Sigmoid colon (tissue), 7 donors: ENCODE data around the gene LIMK1. TPM values are rescaled to one million over a fixed set of nuclear protein-coding genes. Genes with fewer than 3 reads are reported as not detected.

Source experiments
- DNase-seq: peaks from one replicate; pipeline ENCODE4 v3.0.0-alpha.2; 2019
- H3K27ac ChIP-seq, 4 donors: fragments of 200-600 bp; sonication (generic); one replicate each; pipeline ENCODE4 v1.5.1; 2016 to 2019; ENCODE audit warnings: mild to moderate bottlenecking in 1 of 4
- H3K27me3 ChIP-seq, 3 donors: fragments of 200-600 bp; sonication (generic); one replicate each; pipeline ENCODE4 v1.5.1; 2019; ENCODE audit warnings: mild to moderate bottlenecking in 1 of 3
- H3K36me3 ChIP-seq, 4 donors: fragments of 200-600 bp; sonication (generic); one replicate each; pipeline ENCODE4 v1.5.1; 2016 to 2019
- H3K4me1 ChIP-seq, 4 donors: fragments of 200-600 bp; sonication (generic); one replicate each; pipeline ENCODE4 v1.5.1; 2017 to 2019
- H3K4me3 ChIP-seq, 4 donors: fragments of 200-600 bp; sonication (generic); one replicate each; pipeline ENCODE4 v1.5.1; 2017 to 2019; ENCODE audit warnings: mild to moderate bottlenecking in 2 of 4, moderate library complexity in 1 of 4
- H3K9me3 ChIP-seq, 4 donors: fragments of 200-600 bp in 3 of 4; sonication (generic) in 3 of 4; one replicate each; pipeline versions ENCODE4 v1.5.1 to v1.6.1; 2013 to 2019
- CTCF ChIP-seq, 4 experiments: fragments of 450-650 bp in 3 of 4; fragments of 200-600 bp in 1 of 4; IDR thresholded peaks; one replicate each; pipeline ENCODE4 v1.5.1; 2016 to 2019; ENCODE audit warnings: antibody characterized with exemption in 4 of 4, mild to moderate bottlenecking in 3 of 4, moderate library complexity in 2 of 4
- EP300 ChIP-seq, 4 donors: sonication (generic); formaldehyde crosslinking; IDR thresholded peaks; one replicate each; pipeline ENCODE4 v1.6.1; 2017; ENCODE audit warnings: antibody characterized with exemption in 4 of 4
- POLR2A ChIP-seq, 2 donors: fragments of 450-650 bp; IDR thresholded peaks; one replicate each; pipeline ENCODE4 v1.6.1; 2016; ENCODE audit warnings: antibody characterized with exemption in 2 of 2, mild to moderate bottlenecking in 2 of 2, moderate library complexity in 2 of 2
- POLR2AphosphoS5 ChIP-seq, 4 donors: sonication (generic); formaldehyde crosslinking; IDR thresholded peaks; one replicate each; pipeline ENCODE4 v1.6.1; 2017; ENCODE audit warnings: antibody characterized with exemption in 4 of 4
- WGBS, 2 donors: extraction: QIAGEN DNeasy Blood & Tissue Kit; methylation state at CpG; one replicate each; pipeline ENCODE4 v1.1.7; 2013; 5-methylcytosine and 5-hydroxymethylcytosine counted together
- intact Hi-C: fragments of 100-400 bp; cut with DNase I; formaldehyde crosslinking; loops from one replicate; pipeline ENCODE4 v1.15.1; 2023
- polyA plus RNA-seq, 3 donors: library from polyadenylated mRNA; stranded (reverse); fragments of 200-250 nt; gene quantifications; one replicate each; pipeline ENCODE4 v1.2.3, GENCODE V29; 2013
- total RNA-seq, 4 donors: library from RNA; depleted of rRNA; stranded (reverse); fragments of >200 nt; gene quantifications; one replicate each; pipeline ENCODE4 v1.1.0, GENCODE V29; 2016
- donor health status: healthy with polysubstance abuse.
- donor health status: Bipolar disorder and iron deficiency.
- donor health status: healthy.

LIMK1 gene
- total and polyA plus RNA-seq, 7 donors, result 4.6 to 16.3 (median 9.6) TPM

- Histone ChIP-seq H3K36me3 (no peaks in the 10 kb centered on the region), H3K9me3 (no peaks in the 10 kb centered on the region), H3K27me3 (no peaks in the 10 kb centered on the region), H3K27ac (no peak overlapping the region), H3K4me3 (no peak overlapping the region), H3K4me1 (no peaks in the 10 kb centered on the region)
- TF ChIP-seq CTCF (IDR thresholded peaks at IDR 0.05) (no peak), POLR2A (IDR thresholded peaks at IDR 0.05) (no peak), POLR2AphosphoS5 (IDR thresholded peaks at IDR 0.05) (no peak)
- DNase-seq, result no peak
- 48 to 69% methylated on average over 4 of the region's 4 CpGs for WGBS, 2 donors
- intact Hi-C loops, result no loop called here
These were observed 46.9 kb downstream of the LIMK1 start for GRCh38 chr7:74130518-74130917.

- Histone ChIP-seq H3K4me1 (no peaks in the 10 kb centered on the region), H3K27me3 (no peaks in the 10 kb centered on the region), H3K4me3 (no peak overlapping the region), H3K27ac (no peak overlapping the region), H3K9me3 (no peaks in the 10 kb centered on the region), H3K36me3 (no peaks in the 10 kb centered on the region)
- intact Hi-C loops, result no loop called here
- WGBS, 2 donors, result 59 to 67% methylated on average over 8 of the region's 8 CpGs
- no peak for TF ChIP-seq POLR2AphosphoS5 (IDR thresholded peaks at IDR 0.05)
- TF ChIP-seq EP300 (IDR thresholded peaks at IDR 0.05), result no peak
- no peak for TF ChIP-seq CTCF (IDR thresholded peaks at IDR 0.05)
- no peak for TF ChIP-seq POLR2A (IDR thresholded peaks at IDR 0.05)
- DNase-seq, result no peak
These were observed 50.6 kb downstream of the LIMK1 start for GRCh38 chr7:74134117-74134620.

- Histone ChIP-seq H3K27me3 (no peaks in the 10 kb centered on the region), H3K27ac (no peak overlapping the region), H3K4me1 (no peaks in the 10 kb centered on the region), H3K4me3 (no peak overlapping the region), H3K36me3 (no peaks in the 10 kb centered on the region), H3K9me3 (no peaks in the 10 kb centered on the region)
- no peak for DNase-seq
- WGBS, 2 donors, result 91 to 93% methylated on average over 12 of the region's 12 CpGs
- intact Hi-C loops, result no loop called here
- TF ChIP-seq POLR2A (IDR thresholded peaks at IDR 0.05) (no peak), CTCF (IDR thresholded peaks at IDR 0.05) (no peak), POLR2AphosphoS5 (IDR thresholded peaks at IDR 0.05) (no peak), EP300 (IDR thresholded peaks at IDR 0.05) (no peak)
These were observed 54.8 kb downstream of the LIMK1 start for GRCh38 chr7:74138334-74138867.

GRCh38 chr7:74138945-74139843 is 55.6 kb downstream of the LIMK1 start:
- intact Hi-C loops, result no loop called here
- Histone ChIP-seq H3K27me3 (no peaks in the 10 kb centered on the region), H3K4me3 (no peak overlapping the region), H3K27ac (no peak overlapping the region), H3K36me3 (no peaks in the 10 kb centered on the region), H3K9me3 (no peaks in the 10 kb centered on the region), H3K4me1 (no peaks in the 10 kb centered on the region)
- TF ChIP-seq CTCF (IDR thresholded peaks at IDR 0.05) (no peak), EP300 (IDR thresholded peaks at IDR 0.05) (no peak), POLR2A (IDR thresholded peaks at IDR 0.05) (no peak), POLR2AphosphoS5 (IDR thresholded peaks at IDR 0.05) (no peak)
- DNase-seq, result no peak
- WGBS, 2 donors, result 90 to 94% methylated on average over 16 of the region's 16 CpGs
